Neural progenitor cell (in vitro differentiated cells): ENCODE measurements around the gene TUBA3C.

Source experiments
- EZH2 ChIP-seq: fragments of 200-600 bp; sonication (generic); IDR thresholded peaks from 2 replicates; pipeline ENCODE4 v1.6.1; 2017; ENCODE audit warnings: antibody characterized with exemption, mild to moderate bottlenecking, moderate library complexity
- EZH2phosphoT487 ChIP-seq: fragments of 200-600 bp; sonication (generic); IDR thresholded peaks from 2 replicates; pipeline ENCODE4 v1.6.1; 2017; ENCODE audit warnings: antibody characterized with exemption
- TF ChIP-seq, protein P1 (sequence below): fragments of 200-600 bp; sonication (generic); IDR thresholded peaks from 2 replicates; pipeline ENCODE4 v1.5.1; 2017; ENCODE audit warnings: antibody characterized with exemption, mild to moderate bottlenecking

DNA sequence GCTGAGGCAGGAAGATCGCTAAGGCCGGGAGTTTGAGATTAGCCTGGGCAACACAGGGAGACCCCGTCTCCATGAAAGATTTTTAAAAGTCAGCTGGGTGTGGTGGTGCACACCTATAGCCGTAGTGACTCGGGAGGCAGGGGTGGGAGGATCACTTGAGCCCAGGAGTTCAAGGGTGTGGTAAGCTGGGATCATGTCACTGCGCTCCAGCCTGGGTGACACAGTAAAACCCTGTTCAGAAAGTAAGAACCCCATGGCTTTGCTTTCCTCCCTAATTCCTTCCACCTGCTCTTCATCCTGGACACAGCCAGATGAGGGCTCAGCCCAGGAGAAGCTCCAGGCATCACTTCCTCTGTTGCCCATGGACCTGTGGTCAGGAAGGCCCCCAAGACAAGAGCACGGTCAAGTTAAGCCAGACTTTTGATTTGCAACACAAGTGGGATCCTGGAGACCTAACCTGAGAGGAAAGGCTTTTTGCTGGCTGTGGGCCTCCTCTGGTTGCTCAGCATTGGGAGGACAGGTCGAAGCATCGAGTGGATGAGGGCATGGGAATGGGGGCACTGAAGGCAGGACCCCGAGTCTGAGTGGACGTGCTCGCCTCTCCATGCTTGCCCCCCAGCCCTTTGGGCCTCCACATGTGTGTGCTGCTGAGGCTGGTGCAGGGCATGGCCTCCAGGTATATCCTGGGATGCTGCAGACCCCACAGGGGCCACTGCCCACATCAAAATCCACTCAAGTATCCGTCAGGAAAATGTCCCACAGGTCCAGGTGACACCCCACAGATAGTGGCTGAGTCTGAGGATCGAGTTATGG lies 25.4 kb downstream of the TUBA3C start:
- TF ChIP-seq, protein P1, sequence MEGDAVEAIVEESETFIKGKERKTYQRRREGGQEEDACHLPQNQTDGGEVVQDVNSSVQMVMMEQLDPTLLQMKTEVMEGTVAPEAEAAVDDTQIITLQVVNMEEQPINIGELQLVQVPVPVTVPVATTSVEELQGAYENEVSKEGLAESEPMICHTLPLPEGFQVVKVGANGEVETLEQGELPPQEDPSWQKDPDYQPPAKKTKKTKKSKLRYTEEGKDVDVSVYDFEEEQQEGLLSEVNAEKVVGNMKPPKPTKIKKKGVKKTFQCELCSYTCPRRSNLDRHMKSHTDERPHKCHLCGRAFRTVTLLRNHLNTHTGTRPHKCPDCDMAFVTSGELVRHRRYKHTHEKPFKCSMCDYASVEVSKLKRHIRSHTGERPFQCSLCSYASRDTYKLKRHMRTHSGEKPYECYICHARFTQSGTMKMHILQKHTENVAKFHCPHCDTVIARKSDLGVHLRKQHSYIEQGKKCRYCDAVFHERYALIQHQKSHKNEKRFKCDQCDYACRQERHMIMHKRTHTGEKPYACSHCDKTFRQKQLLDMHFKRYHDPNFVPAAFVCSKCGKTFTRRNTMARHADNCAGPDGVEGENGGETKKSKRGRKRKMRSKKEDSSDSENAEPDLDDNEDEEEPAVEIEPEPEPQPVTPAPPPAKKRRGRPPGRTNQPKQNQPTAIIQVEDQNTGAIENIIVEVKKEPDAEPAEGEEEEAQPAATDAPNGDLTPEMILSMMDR, result no peak
- TF ChIP-seq EZH2, result no peak
- TF ChIP-seq EZH2phosphoT487, result no peak
